NT2/D1 (cell line): Measurements from ENCODE around the gene MCTP1.

Source experiments
- DNase-seq: peaks from one replicate; pipeline ENCODE4 v3.0.0-alpha.2; 2011; ENCODE audit warnings: low read depth, low spot score
- H3K27me3 ChIP-seq: 2 replicates; pipeline ENCODE4 v1.6.0; 2011; ENCODE audit warnings: mild to moderate bottlenecking; ENCODE audit not compliant: insufficient read length, insufficient read depth
- H3K36me3 ChIP-seq: 2 replicates; pipeline ENCODE4 v1.6.1; 2011; ENCODE audit warnings: mild to moderate bottlenecking, low read length, mixed read lengths; ENCODE audit not compliant: insufficient read depth, insufficient read length
- H3K4me1 ChIP-seq: 2 replicates; pipeline ENCODE4 v1.5.1; 2011; ENCODE audit not compliant: insufficient read depth, insufficient read length
- H3K4me3 ChIP-seq: 2 replicates; pipeline ENCODE4 v1.5.1; 2011; ENCODE audit warnings: low read depth; ENCODE audit not compliant: insufficient read length
- H3K9ac ChIP-seq: 2 replicates; pipeline ENCODE4 v1.6.0; 2011; ENCODE audit warnings: low read depth; ENCODE audit not compliant: insufficient read length
- H3K9me3 ChIP-seq: 2 replicates; pipeline ENCODE4 v1.5.1; 2011; ENCODE audit warnings: mild to moderate bottlenecking, low read length; ENCODE audit not compliant: insufficient read depth
- SUZ12 ChIP-seq: IDR thresholded peaks from 2 replicates; pipeline ENCODE4 v1.6.1; 2011; ENCODE audit not compliant: insufficient read length, insufficient read depth; ENCODE audit errors: extremely low read depth
- YY1 ChIP-seq: IDR thresholded peaks from 2 replicates; pipeline ENCODE4 v1.6.1; 2011; ENCODE audit not compliant: insufficient read length, insufficient read depth
- ZNF274 ChIP-seq: IDR thresholded peaks from 2 replicates; pipeline ENCODE4 v1.6.1; 2011; ENCODE audit warnings: mild to moderate bottlenecking, low read depth, low read length

The MCTP1 gene

DNA sequence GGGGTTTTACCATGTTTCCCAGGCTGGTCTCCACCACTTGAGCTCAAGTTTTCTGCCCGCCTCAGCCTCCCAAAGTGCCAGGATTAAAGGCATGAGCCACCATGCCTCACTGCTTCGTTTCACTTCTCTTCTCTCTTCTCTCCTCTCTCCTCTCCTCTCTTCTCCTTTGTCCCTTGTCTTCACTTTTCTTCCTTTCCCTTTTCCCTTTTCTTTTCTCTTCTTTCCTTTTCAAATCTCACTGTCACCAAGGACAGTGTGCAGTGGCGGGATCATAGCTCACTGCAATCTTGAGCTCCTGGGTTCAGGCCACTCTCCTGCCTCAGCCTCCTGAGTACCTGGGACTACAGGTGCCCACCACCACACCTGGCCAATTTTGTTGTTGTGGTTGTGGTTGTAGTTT is 617.0 kb downstream of the MCTP1 start:
- H3K4me1 ChIP-seq, result no peaks in the 10 kb centered on the region
- DNase-seq, result no peak
- no peaks in the 10 kb centered on the region for H3K9me3 ChIP-seq
- H3K9ac ChIP-seq, result no peak overlapping the region
- no peaks in the 10 kb centered on the region for H3K27me3 ChIP-seq
- TF ChIP-seq ZNF274 (no peak), SUZ12 (no peak), YY1 (no peak)
- no peak overlapping the region for H3K4me3 ChIP-seq
- peaks cover 10% of the 10 kb centered on the region for H3K36me3 ChIP-seq

DNA sequence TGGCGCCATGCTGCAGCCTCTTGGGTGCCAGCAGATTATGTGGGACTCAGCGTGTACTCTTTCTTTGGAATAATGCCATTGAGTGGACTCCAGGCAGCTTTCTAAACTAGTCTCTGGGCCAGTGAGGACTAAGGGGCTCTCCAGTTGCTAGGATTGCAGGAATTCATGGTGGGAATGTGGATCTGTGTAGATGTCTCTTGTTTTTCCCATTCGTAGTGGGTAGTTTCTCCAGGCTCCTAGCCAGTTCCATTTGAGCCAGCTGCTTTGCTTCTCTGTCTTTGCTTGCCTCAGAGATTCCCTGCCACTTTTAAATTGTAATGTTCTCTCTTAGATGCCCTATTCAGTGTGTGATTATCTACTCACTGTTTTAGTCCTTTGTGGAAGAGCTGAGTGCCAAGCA is 623.8 kb downstream of the MCTP1 start:
- H3K9me3 ChIP-seq, result peaks cover 17% of the 10 kb centered on the region
- no peak overlapping the region for H3K4me3 ChIP-seq
- no peak for DNase-seq
- peaks cover 14% of the 10 kb centered on the region for H3K36me3 ChIP-seq
- H3K9ac ChIP-seq, result no peak overlapping the region
- H3K4me1 ChIP-seq, result no peaks in the 10 kb centered on the region
- TF ChIP-seq ZNF274 (no peak), SUZ12 (no peak), YY1 (no peak)
- no peaks in the 10 kb centered on the region for H3K27me3 ChIP-seq

GRCh38 chr5:94660506-94660905 is 624.4 kb downstream of the MCTP1 start:
- TF ChIP-seq SUZ12 (no peak), YY1 (no peak), ZNF274 (no peak)
- Histone ChIP-seq H3K27me3 (no peaks in the 10 kb centered on the region), H3K36me3 (peaks cover 14% of the 10 kb centered on the region), H3K4me1 (no peaks in the 10 kb centered on the region), H3K9ac (no peak overlapping the region), H3K9me3 (peaks cover 22% of the 10 kb centered on the region), H3K4me3 (no peak overlapping the region)
- DNase-seq, result no peak

DNA sequence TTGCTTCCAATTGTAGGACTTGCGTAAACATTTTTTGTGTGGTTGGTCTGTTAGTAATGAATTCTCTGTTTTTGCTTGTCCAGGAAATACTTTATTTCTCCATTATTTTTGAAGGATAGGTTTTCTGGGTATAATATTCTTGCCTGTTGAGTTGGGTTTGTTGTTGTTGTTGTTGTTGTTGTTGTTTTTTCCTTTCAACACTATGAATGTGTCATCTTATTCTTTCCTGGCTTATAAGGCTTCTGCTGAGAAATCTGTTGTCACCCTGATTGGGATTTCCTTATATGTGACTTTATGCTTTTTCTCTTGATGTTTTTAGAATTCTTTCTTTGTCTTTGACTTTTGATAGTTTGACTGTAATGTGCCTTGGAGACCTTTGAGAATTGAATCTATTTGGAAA is 626.6 kb downstream of the MCTP1 start:
- no peaks in the 10 kb centered on the region for H3K4me1 ChIP-seq
- no peaks in the 10 kb centered on the region for H3K27me3 ChIP-seq
- TF ChIP-seq YY1, result no peak
- no peak for TF ChIP-seq SUZ12
- TF ChIP-seq ZNF274, result no peak
- H3K36me3 ChIP-seq, result peaks cover 16% of the 10 kb centered on the region
- DNase-seq, result no peak
- H3K4me3 ChIP-seq, result no peak overlapping the region
- no peak overlapping the region for H3K9ac ChIP-seq
- peaks cover 26% of the 10 kb centered on the region for H3K9me3 ChIP-seq
